HL-60 (cell line): Measurements from ENCODE around the gene TMEM179.
"Not testable (repeated sequence)": the region's sequence is repeated elsewhere in the genome, so short reads cannot be mapped to it uniquely, and the experiment has no call there.

Experiments
- DNase-seq, 2 experiments: peaks; one replicate each; pipeline ENCODE4 v3.0.0-alpha.2; 2010 to 2020; ENCODE audit warnings: low read depth in 1 of 2, low spot score in 1 of 2
- H3K27ac ChIP-seq: fragments of 250-450 bp; sonication (Bioruptor Pico); replicated peaks from 2 replicates; pipeline ENCODE4 v1.5.1; 2020; ENCODE audit warnings: mild to moderate bottlenecking, moderate library complexity
- H3K27me3 ChIP-seq: fragments of 250-450 bp; sonication (Bioruptor Pico); 2 replicates; pipeline ENCODE4 v1.5.1; 2021; ENCODE audit warnings: mild to moderate bottlenecking, moderate library complexity; ENCODE audit not compliant: insufficient read depth, poor library complexity, severe bottlenecking
- H3K4me3 ChIP-seq: replicated peaks from 2 replicates; pipeline ENCODE4 v1.5.1; 2011; ENCODE audit warnings: mild to moderate bottlenecking, control low read depth, low read length; ENCODE audit not compliant: insufficient read depth
- CTCF ChIP-seq: IDR thresholded peaks from one replicate; pipeline ENCODE4 v1.5.1; 2011; ENCODE audit warnings: low read length, control low read depth, inconsistent platforms; ENCODE audit not compliant: insufficient read depth
- GABPA ChIP-seq: IDR thresholded peaks from 2 replicates; pipeline ENCODE4 v1.6.1; 2012; ENCODE audit warnings: low read depth
- POLR2AphosphoS5 ChIP-seq: IDR thresholded peaks from 2 replicates; pipeline ENCODE4 v1.6.1; 2012; ENCODE audit warnings: low read depth
- SPI1 ChIP-seq: IDR thresholded peaks from 2 replicates; pipeline ENCODE4 v1.6.1; 2012; ENCODE audit warnings: low read depth, mild to moderate bottlenecking, borderline replicate concordance
- TF ChIP-seq, protein P1 (sequence below): IDR thresholded peaks from 2 replicates; pipeline ENCODE4 v1.6.1; 2012; ENCODE audit warnings: low read depth; ENCODE audit not compliant: insufficient replicate concordance

Gene TMEM179

DNA sequence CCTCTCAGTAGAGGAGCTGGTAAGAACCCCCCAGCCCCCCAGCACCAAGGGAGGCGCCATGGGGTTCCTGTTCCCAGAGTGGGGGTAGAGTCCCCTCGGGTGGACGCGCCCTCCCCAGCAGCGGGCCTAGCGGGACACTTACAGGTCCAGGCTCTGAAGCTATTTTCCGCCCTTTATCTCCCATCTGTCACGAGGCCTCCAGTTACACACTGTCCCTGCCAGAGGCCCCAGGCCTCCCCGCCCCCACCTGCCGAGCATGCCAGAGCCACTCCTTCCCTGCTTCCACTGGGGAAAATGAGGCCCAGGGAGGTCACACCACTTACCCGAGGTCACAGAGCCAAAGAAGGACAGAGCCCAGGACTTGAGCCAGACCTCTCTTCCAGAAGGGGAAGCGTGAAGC is 21.9 kb downstream of the TMEM179 start:
- Histone ChIP-seq H3K27ac (no peak overlapping the region), H3K4me3 (no peak overlapping the region), H3K27me3 (no peaks in the 10 kb centered on the region)
- DNase-seq, result no peak
- TF ChIP-seq CTCF, result no peak
- no peak for TF ChIP-seq SPI1
- no peak for TF ChIP-seq POLR2AphosphoS5
- no peak for TF ChIP-seq GABPA
- TF ChIP-seq, protein P1, sequence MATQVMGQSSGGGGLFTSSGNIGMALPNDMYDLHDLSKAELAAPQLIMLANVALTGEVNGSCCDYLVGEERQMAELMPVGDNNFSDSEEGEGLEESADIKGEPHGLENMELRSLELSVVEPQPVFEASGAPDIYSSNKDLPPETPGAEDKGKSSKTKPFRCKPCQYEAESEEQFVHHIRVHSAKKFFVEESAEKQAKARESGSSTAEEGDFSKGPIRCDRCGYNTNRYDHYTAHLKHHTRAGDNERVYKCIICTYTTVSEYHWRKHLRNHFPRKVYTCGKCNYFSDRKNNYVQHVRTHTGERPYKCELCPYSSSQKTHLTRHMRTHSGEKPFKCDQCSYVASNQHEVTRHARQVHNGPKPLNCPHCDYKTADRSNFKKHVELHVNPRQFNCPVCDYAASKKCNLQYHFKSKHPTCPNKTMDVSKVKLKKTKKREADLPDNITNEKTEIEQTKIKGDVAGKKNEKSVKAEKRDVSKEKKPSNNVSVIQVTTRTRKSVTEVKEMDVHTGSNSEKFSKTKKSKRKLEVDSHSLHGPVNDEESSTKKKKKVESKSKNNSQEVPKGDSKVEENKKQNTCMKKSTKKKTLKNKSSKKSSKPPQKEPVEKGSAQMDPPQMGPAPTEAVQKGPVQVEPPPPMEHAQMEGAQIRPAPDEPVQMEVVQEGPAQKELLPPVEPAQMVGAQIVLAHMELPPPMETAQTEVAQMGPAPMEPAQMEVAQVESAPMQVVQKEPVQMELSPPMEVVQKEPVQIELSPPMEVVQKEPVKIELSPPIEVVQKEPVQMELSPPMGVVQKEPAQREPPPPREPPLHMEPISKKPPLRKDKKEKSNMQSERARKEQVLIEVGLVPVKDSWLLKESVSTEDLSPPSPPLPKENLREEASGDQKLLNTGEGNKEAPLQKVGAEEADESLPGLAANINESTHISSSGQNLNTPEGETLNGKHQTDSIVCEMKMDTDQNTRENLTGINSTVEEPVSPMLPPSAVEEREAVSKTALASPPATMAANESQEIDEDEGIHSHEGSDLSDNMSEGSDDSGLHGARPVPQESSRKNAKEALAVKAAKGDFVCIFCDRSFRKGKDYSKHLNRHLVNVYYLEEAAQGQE, result no peak

DNA sequence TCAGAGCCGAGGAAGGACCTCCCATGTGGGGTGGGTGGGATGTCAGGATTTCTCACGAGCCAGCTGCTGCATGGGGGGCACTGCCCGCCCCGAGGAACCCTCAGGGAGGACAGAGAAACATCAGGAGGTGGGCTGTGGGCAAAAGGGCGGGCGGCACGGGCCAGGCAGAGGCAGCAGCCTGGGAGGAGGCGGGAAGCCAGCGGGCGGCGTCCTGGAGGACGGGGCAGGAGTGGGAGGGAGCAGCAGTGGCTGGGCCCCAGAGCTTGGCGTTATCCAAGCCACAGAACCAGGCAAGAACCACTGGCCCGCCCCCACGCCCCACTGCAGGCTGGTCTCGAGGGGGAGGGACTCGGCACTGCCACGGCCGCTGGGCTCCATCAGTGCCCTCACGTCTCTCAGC is 22.6 kb downstream of the TMEM179 start:
- Histone ChIP-seq H3K4me3 (no peak overlapping the region), H3K27me3 (no peaks in the 10 kb centered on the region), H3K27ac (no peak overlapping the region)
- TF ChIP-seq, protein P1, result no peak
- no peak for TF ChIP-seq SPI1
- DNase-seq, result no peak

DNA sequence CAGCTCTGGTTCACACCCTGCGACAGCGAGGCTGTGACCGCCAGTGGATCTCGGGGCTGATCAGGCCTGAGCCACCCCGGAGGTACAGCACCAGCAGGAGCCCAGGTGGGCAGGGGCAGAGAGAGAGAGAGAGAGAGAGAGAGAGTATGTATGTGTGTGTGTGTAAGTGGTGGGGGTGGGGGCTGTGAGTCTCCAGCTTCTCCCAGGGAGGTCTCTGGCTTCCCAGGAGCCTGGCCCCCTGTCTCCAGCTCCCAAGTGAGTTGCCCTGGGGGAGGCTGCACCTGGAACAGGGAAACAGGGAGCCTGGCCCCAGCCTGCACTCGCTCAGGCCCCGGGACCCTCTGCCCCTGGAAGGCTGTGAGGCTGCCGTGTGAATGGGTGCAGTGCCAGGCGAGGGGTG is 23.1 kb downstream of the TMEM179 start:
- H3K27ac ChIP-seq, result no peak overlapping the region
- DNase-seq, result no peak
- TF ChIP-seq GABPA, result no peak
- no peak for TF ChIP-seq CTCF
- no peak for TF ChIP-seq POLR2AphosphoS5
- no peak for TF ChIP-seq SPI1
- TF ChIP-seq, protein P1, result no peak
- H3K27me3 ChIP-seq, result no peaks in the 10 kb centered on the region
- H3K4me3 ChIP-seq, result no peak overlapping the region

GRCh38 chr14:104580961-104581360 is 23.6 kb downstream of the TMEM179 start:
- no peak overlapping the region for H3K27ac ChIP-seq
- TF ChIP-seq GABPA (no peak), POLR2AphosphoS5 (no peak), SPI1 (no peak), CTCF (no peak)
- TF ChIP-seq, protein P1, result no peak
- H3K4me3 ChIP-seq, result no peak overlapping the region
- no peak for DNase-seq
- no peaks in the 10 kb centered on the region for H3K27me3 ChIP-seq

GRCh38 chr14:104579939-104580338 is 24.6 kb downstream of the TMEM179 start:
- not testable (repeated sequence) for DNase-seq, H3K27ac ChIP-seq, H3K27me3 ChIP-seq, H3K4me3 ChIP-seq
